ENCODE results near the gene TIRAP.

TIRAP gene

DNA sequence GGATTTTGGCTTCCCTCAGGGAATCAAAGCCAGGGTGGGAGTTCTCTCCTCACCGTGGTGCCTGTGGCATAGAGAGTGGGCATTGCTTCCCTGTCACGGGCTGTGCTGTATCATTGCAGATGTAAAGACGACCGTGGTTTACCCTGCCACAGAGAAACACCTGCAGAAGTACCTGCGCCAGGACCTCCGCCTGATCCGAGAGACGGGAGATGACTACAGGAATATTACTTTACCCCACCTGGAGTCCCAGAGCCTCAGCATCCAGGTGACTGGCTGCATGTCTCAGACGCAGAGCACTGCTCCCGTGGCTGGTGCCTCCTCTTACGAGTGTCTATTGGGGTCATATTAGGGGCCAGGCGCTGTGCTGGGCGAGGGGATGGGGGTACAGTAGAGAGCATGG lies 48.4 kb downstream of the TIRAP start:
- no peak overlapping the region for H3K23ac ChIP-seq (ENCODE audit: low read length)
- no peak overlapping the region for H2BK12ac ChIP-seq (ENCODE audit: low read length)
- H3K36me3 ChIP-seq (ENCODE audit: control insufficient read depth in 1 of 2, insufficient read depth in 2 of 2, low read length in 2 of 2), result peaks cover 6% of the 10 kb centered on the region in 2 experiments
- no peaks in the 10 kb centered on the region for H3K79me1 ChIP-seq (ENCODE audit: low read length)
- H2BK120ac ChIP-seq (ENCODE audit: insufficient read depth, low read length, poor library complexity), result no peak overlapping the region
- H3K18ac ChIP-seq (ENCODE audit: low read length), result no peak overlapping the region
- no peak overlapping the region for H2AK5ac ChIP-seq (ENCODE audit: low read length)
- no peak overlapping the region for H3K9ac ChIP-seq (ENCODE audit: low read length)
- no peak overlapping the region for H3K14ac ChIP-seq (ENCODE audit: low read length)
- no peak overlapping the region for H3K4me2 ChIP-seq (ENCODE audit: low read length)
- no peaks in the 10 kb centered on the region for H3K79me2 ChIP-seq (ENCODE audit: control insufficient read depth, insufficient read depth, low read length, poor library complexity)
- no peak overlapping the region for H3K4me3 ChIP-seq (ENCODE audit: low read depth, low read length)
- H4K91ac ChIP-seq (ENCODE audit: low read depth, low read length), result no peak overlapping the region
- H3K27me3 ChIP-seq (ENCODE audit: insufficient read depth, low read length), result no peaks in the 10 kb centered on the region
- peaks cover 17 to 24% of the 10 kb centered on the region in 2 experiments for H3K4me1 ChIP-seq (ENCODE audit: control insufficient read depth in 1 of 2, insufficient read depth in 2 of 2, low read length in 2 of 2)
- H2BK5ac ChIP-seq (ENCODE audit: low read depth, low read length, poor library complexity), result no peak overlapping the region
- H4K12ac ChIP-seq (ENCODE audit: low read depth, low read length), result no peak overlapping the region
- no peak overlapping the region for H2AFZ ChIP-seq (ENCODE audit: insufficient read depth, low read length, poor library complexity)
- H3K9me3 ChIP-seq (ENCODE audit: insufficient read depth, low read depth, low read length), result peaks cover 1% of the 10 kb centered on the region
- H4K8ac ChIP-seq (ENCODE audit: low read depth, low read length), result no peak overlapping the region
- H3K4ac ChIP-seq (ENCODE audit: low read depth, low read length), result no peak overlapping the region
- WGBS (ENCODE audit: extremely low coverage, insufficient coverage, insufficient read length), result no CpG with 5 or more reads among the region's 13 CpGs
- DNase-seq, result no peak
- no peak overlapping the region for H3K27ac ChIP-seq (ENCODE audit: low read depth, low read length)

DNA sequence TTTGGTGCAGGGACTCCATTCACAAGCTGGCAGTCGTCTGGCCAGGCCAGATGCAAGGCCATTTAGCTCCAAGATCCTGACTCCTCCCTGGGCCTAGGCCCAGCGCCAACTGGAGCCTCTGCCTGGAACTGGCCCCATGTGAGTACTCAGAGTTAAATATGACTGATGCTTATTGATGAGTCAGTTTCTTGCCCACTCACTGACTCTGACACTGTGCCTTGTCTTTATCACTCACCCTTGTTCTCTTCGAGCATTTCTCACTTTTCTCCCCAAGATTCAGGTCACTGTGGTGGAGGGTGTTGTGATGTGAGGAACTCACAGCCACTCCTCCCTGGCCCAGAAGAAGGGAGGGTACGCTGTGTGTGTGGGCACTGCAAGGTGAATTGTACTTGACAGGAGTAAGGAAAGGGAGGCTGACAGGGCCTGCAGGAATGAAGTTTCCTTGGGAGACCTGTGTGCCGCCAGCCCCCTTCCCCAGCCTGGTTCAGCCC lies 49.4 kb downstream of the TIRAP start:
- Histone ChIP-seq H2BK120ac (ENCODE audit: insufficient read depth, low read length, poor library complexity) (no peak overlapping the region), H3K4ac (ENCODE audit: low read depth, low read length) (no peak overlapping the region), H3K4me3 (ENCODE audit: low read depth, low read length) (no peak overlapping the region), H4K12ac (ENCODE audit: low read depth, low read length) (no peak overlapping the region), H3K36me3 (ENCODE audit: control insufficient read depth in 1 of 2, insufficient read depth in 2 of 2, low read length in 2 of 2) (peaks cover 6% of the 10 kb centered on the region in 2 experiments), H2BK12ac (ENCODE audit: low read length) (no peak overlapping the region), H4K8ac (ENCODE audit: low read depth, low read length) (no peak overlapping the region), H3K4me1 (ENCODE audit: control insufficient read depth in 1 of 2, insufficient read depth in 2 of 2, low read length in 2 of 2) (peaks cover 25 to 34% of the 10 kb centered on the region in 2 experiments), H3K23ac (ENCODE audit: low read length) (no peak overlapping the region), H3K9me3 (ENCODE audit: insufficient read depth, low read depth, low read length) (peaks cover under 1% of the 10 kb centered on the region), H3K9ac (ENCODE audit: low read length) (no peak overlapping the region), H4K91ac (ENCODE audit: low read depth, low read length) (no peak overlapping the region), H3K27me3 (ENCODE audit: insufficient read depth, low read length) (no peaks in the 10 kb centered on the region), H3K4me2 (ENCODE audit: low read length) (no peak overlapping the region), H2AK5ac (ENCODE audit: low read length) (no peak overlapping the region), H2AFZ (ENCODE audit: insufficient read depth, low read length, poor library complexity) (no peak overlapping the region), H3K27ac (ENCODE audit: low read depth, low read length) (no peak overlapping the region), H3K79me2 (ENCODE audit: control insufficient read depth, insufficient read depth, low read length, poor library complexity) (peaks cover 1% of the 10 kb centered on the region), H3K18ac (ENCODE audit: low read length) (no peak overlapping the region), H3K14ac (ENCODE audit: low read length) (no peak overlapping the region), H2BK5ac (ENCODE audit: low read depth, low read length, poor library complexity) (no peak overlapping the region), H3K79me1 (ENCODE audit: low read length) (peaks cover 4% of the 10 kb centered on the region)
- DNase-seq, result no peak
- WGBS (ENCODE audit: extremely low coverage, insufficient coverage, insufficient read length), result no CpG with 5 or more reads among the region's 5 CpGs

DNA sequence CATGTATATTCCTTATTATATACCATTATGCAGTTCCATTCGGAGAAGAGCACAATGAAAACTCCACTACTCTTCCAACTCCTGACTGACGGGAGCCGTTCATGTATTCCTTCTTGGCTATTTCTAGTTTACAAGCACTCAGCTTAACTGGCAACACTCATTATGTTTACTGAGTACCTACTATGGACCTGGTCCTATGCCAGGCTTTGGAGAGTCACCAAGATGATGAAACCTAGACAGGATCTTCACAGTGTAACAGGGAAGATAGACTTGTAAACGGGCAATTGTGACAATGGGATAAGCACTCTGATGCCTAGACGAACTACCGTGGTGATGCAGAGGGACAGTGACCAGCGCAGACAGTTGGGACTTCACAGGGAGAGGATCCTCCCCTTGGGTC lies 50.2 kb downstream of the TIRAP start:
- no peak overlapping the region for H3K18ac ChIP-seq (ENCODE audit: low read length)
- H3K9me3 ChIP-seq (ENCODE audit: insufficient read depth, low read depth, low read length), result no peaks in the 10 kb centered on the region
- no peak overlapping the region for H3K4me2 ChIP-seq (ENCODE audit: low read length)
- no peak overlapping the region for H4K12ac ChIP-seq (ENCODE audit: low read depth, low read length)
- no peak overlapping the region for H3K4me3 ChIP-seq (ENCODE audit: low read depth, low read length)
- no peak overlapping the region for H3K14ac ChIP-seq (ENCODE audit: low read length)
- no peak overlapping the region for H4K91ac ChIP-seq (ENCODE audit: low read depth, low read length)
- peaks cover 6% of the 10 kb centered on the region in 2 experiments for H3K36me3 ChIP-seq (ENCODE audit: control insufficient read depth in 1 of 2, insufficient read depth in 2 of 2, low read length in 2 of 2)
- no peak overlapping the region for H2AK5ac ChIP-seq (ENCODE audit: low read length)
- peaks cover 4% of the 10 kb centered on the region for H3K79me1 ChIP-seq (ENCODE audit: low read length)
- no peak overlapping the region for H3K9ac ChIP-seq (ENCODE audit: low read length)
- no peak overlapping the region for H2BK12ac ChIP-seq (ENCODE audit: low read length)
- H3K4ac ChIP-seq (ENCODE audit: low read depth, low read length), result no peak overlapping the region
- H3K79me2 ChIP-seq (ENCODE audit: control insufficient read depth, insufficient read depth, low read length, poor library complexity), result peaks cover 1% of the 10 kb centered on the region
- WGBS (ENCODE audit: extremely low coverage, insufficient coverage, insufficient read length), result no CpG with 5 or more reads among the region's 7 CpGs
- H2BK5ac ChIP-seq (ENCODE audit: low read depth, low read length, poor library complexity), result no peak overlapping the region
- no peaks in the 10 kb centered on the region for H3K27me3 ChIP-seq (ENCODE audit: insufficient read depth, low read length)
- no peak overlapping the region for H3K23ac ChIP-seq (ENCODE audit: low read length)
- peaks cover 28 to 35% of the 10 kb centered on the region in 2 experiments for H3K4me1 ChIP-seq (ENCODE audit: control insufficient read depth in 1 of 2, insufficient read depth in 2 of 2, low read length in 2 of 2)
- H2BK120ac ChIP-seq (ENCODE audit: insufficient read depth, low read length, poor library complexity), result no peak overlapping the region
- no peak overlapping the region for H4K8ac ChIP-seq (ENCODE audit: low read depth, low read length)
- H3K27ac ChIP-seq (ENCODE audit: low read depth, low read length), result no peak overlapping the region
- H2AFZ ChIP-seq (ENCODE audit: insufficient read depth, low read length, poor library complexity), result no peak overlapping the region
- DNase-seq, result no peak

DNA sequence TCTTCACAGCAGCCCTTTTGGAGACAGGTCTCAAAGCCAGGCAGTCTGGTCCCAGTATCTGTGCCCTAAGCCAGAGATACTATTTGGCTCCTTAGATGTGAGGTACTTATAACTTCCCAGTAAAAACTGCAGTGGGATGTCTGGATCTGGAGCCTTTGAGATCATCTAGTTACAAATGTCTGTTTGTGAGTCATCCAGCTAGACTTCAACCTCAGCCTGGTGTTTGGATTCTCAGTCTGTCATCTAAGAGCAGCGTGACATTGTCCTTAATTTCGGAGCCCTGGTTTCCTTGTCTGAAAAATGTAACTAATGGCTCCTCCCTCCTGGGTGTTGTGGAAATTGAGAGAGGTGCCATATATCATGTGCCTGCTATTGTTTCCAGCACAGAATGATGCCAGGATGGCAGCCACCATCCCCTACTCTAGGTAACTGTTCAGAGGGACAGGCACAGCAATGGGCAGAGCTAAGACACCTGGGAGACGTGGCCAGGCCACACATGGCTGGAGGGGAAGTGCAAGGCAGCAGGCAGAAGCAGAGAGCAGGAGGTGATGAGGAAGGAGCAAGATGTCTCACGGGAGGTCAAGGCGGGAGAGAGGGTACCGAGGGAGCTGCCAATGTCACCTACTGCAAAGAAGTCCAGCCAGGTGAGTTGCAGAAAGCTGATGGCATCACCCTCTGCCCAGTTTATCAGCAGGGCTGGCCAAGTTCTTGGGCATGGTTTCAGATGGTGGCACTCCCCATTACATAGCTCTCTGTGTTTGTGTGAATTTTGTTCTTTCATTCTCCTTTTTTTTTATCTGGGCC lies 52.0 kb downstream of the TIRAP start:
- Histone ChIP-seq H4K91ac (ENCODE audit: low read depth, low read length) (peak overlapping the region; percentile 42), H3K27ac (ENCODE audit: low read depth, low read length) (peak overlapping the region; percentile 15), H3K4me3 (ENCODE audit: low read depth, low read length) (no peak overlapping the region), H2BK12ac (ENCODE audit: low read length) (peak overlapping the region; percentile 37), H2BK120ac (ENCODE audit: insufficient read depth, low read length, poor library complexity) (no peak overlapping the region), H4K8ac (ENCODE audit: low read depth, low read length) (no peak overlapping the region), H3K23ac (ENCODE audit: low read length) (no peak overlapping the region), H3K4me2 (ENCODE audit: low read length) (peak overlapping the region; percentile 0), H3K79me1 (ENCODE audit: low read length) (peaks cover 6% of the 10 kb centered on the region), H3K4me1 (ENCODE audit: control insufficient read depth in 1 of 2, insufficient read depth in 2 of 2, low read length in 2 of 2) (peaks cover 23 to 33% of the 10 kb centered on the region in 2 experiments), H2AK5ac (ENCODE audit: low read length) (no peak overlapping the region), H3K18ac (ENCODE audit: low read length) (no peak overlapping the region), H3K36me3 (ENCODE audit: control insufficient read depth in 1 of 2, insufficient read depth in 2 of 2, low read length in 2 of 2) (peaks cover 6 to 9% of the 10 kb centered on the region in 2 experiments), H3K79me2 (ENCODE audit: control insufficient read depth, insufficient read depth, low read length, poor library complexity) (peaks cover 1% of the 10 kb centered on the region), H3K4ac (ENCODE audit: low read depth, low read length) (no peak overlapping the region), H2BK5ac (ENCODE audit: low read depth, low read length, poor library complexity) (peak overlapping the region; percentile 18), H2AFZ (ENCODE audit: insufficient read depth, low read length, poor library complexity) (no peak overlapping the region), H3K14ac (ENCODE audit: low read length) (no peak overlapping the region), H3K9ac (ENCODE audit: low read length) (no peak overlapping the region), H3K27me3 (ENCODE audit: insufficient read depth, low read length) (no peaks in the 10 kb centered on the region), H4K12ac (ENCODE audit: low read depth, low read length) (no peak overlapping the region), H3K9me3 (ENCODE audit: insufficient read depth, low read depth, low read length) (no peaks in the 10 kb centered on the region)
- WGBS (ENCODE audit: extremely low coverage, insufficient coverage, insufficient read length), result no CpG with 5 or more reads among the region's 6 CpGs
- DNase-seq, result no peak

Data from trophoblast cell (in vitro differentiated cells and primary cell).